ACHN (cell line): ENCODE data around the gene SIGLEC12.

ENCODE experiments used
- DNase-seq: peaks from one replicate; pipeline ENCODE4 v3.0.0-alpha.2; 2015
- in situ Hi-C: cut with HindIII; loops from 2 replicates; pipeline ENCODE4 v1.10.0; 2017; ENCODE audit warnings: low sequenced_read_pairs, low pct_ligation_motif_present, low pct_unique_long_range_greater_than_20kb

The SIGLEC12 gene

DNA sequence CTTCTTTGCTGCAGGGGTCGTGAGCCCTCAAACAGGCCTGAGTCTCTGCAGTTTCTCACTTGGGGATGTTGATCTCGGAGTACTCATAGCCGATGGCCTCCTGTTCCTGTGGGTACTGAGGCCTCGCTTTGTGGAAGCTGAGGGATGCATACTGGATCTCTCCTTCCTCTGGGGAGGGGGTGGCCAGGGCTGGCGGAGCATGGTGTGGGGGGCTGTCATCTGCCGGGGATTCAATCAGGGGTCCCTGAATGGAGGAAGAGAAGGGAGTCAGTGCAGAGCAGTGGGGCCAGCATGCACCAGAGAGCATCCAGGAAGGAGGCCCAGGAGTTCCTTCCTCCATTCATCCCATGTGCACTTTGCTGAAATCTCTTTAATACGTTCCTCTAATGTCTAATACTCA lies 10.0 kb downstream of the SIGLEC12 start:
- in situ Hi-C loops = no loop called here
- no peak for DNase-seq

DNA sequence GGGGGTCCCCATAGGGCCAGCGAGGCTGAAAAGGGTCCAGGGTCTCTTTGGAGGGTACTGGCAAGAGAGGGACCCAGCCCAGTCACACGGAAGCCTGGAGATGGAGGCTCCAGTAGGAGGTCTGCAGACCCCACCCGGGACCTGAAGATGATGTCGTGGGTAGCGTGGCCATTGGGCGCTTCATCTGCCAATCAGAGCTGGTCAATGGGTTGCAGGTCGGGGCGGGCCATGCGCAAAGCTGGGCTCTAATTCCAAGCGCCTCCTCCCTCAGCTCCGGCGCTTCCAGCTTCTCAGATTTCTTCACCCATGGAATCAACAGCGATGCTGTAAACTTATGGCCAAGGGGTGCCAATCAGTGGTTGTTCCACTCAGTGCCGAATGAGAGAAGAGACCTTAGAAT lies 10.9 kb downstream of the SIGLEC12 start:
- DNase-seq = no peak
- in situ Hi-C loops = no loop called here

- in situ Hi-C loops = no loop called here
- no peak for DNase-seq
Measured at GRCh38 chr19:51489113-51489512, 12.5 kb downstream of the SIGLEC12 start.

- in situ Hi-C loops = no loop called here
Measured at GRCh38 chr19:51488491-51488890, 13.1 kb downstream of the SIGLEC12 start.

GRCh38 chr19:51485960-51486660 lies 15.5 kb downstream of the SIGLEC12 start:
- in situ Hi-C loops = no loop called here
- no peak for DNase-seq

More at GRCh38 chr19:51488491-51488890, 13.1 kb downstream of the SIGLEC12 start:
- no peak for DNase-seq

DNA sequence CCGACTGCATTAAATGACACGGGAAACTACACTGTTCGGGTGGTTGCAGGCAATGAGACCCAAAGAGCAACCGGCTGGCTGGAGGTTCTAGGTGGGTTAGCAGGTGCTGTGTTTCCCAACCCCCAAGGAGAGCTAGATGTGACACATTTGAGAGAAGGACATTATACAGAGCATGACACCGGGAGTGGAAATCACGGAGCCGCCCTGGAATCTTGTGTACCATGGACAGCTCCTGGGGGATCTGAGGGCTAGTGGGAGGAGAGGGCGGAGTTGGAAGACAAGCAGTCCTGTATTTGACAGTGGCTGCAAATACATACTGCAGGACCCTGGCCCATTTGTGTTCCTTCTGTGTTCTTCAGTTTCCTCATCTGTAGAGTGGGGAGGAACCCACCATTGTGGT lies 21.0 kb downstream of the SIGLEC12 start:
- in situ Hi-C loops = no loop called here
- DNase-seq = peak; percentile 8

DNA sequence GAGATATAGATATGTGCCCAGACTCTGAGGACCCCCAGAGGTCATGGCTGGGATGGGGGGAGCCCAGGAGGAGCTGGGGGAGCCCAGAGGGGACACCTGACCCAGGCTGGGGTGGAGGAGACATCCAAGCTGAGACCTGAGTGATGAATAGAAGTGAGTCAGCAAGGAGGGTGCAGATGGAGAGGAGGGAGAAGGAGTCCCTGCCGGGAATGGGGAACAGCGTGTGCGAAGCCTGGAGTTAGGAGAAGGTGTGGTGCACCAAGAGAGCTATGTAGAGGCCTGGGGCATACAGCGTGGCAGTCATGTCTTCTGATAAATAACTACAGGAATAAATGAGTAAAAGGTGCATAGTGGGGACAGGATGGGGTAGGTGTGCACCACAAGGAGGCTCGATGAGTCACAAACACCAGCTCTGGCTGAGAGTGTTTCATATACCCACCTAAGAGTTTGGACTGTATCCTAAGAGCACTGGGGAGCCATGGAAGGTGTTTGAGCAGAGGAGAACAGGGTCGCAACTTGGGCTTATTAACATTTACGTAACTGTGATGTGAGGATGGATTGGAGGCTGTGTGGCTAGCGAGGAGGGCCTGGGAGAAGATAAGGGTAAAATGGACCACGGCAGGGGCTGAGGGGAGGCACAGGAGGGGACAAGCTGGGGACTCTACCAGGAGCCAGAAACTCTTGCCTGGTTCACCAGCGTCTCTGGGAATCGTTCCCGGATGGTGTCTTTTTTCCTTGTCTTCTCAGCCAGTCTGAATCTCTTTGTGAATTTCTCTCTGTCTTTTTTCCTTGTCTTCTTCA lies 21.9 kb downstream of the SIGLEC12 start:
- in situ Hi-C loops = no loop called here
- no peak for DNase-seq

GRCh38 chr19:51478381-51479234 lies 23.0 kb downstream of the SIGLEC12 start, which contains the start of gene CEACAM18:
TSS of gene CEACAM18 (plus strand) at chr19:51478539.
- no peak for DNase-seq
- in situ Hi-C loops = no loop called here

- DNase-seq = no peak
Measured at GRCh38 chr19:51477344-51477743, 24.3 kb downstream of the SIGLEC12 start.

GRCh38 chr19:51476164-51476563 lies 25.4 kb downstream of the SIGLEC12 start:
- DNase-seq = no peak
- in situ Hi-C loops = no loop called here

More at GRCh38 chr19:51477344-51477743, 24.3 kb downstream of the SIGLEC12 start:
- in situ Hi-C loops = no loop called here

- in situ Hi-C loops = no loop called here
- DNase-seq = peak; percentile 43
Measured at GRCh38 chr19:51473009-51473707, 28.4 kb downstream of the SIGLEC12 start.

GRCh38 chr19:51472607-51473006 lies 29.0 kb downstream of the SIGLEC12 start:
- no peak for DNase-seq
- in situ Hi-C loops = no loop called here

DNA sequence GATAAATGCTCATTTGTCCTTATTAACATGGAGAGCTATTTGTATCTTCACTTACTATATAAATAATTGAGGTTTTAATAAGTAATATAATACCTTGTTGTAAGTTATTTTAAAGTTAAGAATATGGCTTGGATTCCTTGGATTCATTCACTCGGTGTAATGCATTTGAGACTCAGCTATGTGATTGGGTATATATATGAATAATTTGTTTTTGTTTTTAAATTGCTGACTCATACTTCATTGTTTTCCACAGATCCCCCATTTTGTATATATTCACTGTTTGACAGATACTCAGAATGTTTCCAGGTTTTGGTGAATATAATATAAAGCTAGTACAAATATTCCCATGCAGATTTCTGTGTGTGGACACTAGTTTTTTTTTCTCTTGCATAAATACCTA lies 30.1 kb downstream of the SIGLEC12 start:
- no peak for DNase-seq
- in situ Hi-C loops = no loop called here

DNA sequence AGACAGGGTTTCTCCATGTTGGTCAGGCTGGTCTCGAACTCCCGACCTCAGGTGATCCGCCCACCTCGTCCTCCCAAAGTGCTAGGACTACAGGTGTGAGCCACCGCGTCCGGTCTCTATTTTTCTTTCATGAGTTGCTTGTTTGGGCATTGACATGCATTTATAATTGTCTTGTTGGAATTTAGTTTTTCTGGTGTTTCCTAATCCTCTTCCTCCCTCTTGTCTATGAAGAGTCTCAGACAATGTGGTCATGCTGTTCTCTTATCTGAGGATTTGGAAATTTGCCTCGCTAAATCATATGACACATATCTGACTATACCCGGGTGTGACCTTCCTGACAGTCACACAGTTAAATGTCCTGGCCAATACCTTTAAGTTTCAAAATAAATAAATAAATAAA lies 30.6 kb downstream of the SIGLEC12 start:
- no peak for DNase-seq
- in situ Hi-C loops = no loop called here

DNA sequence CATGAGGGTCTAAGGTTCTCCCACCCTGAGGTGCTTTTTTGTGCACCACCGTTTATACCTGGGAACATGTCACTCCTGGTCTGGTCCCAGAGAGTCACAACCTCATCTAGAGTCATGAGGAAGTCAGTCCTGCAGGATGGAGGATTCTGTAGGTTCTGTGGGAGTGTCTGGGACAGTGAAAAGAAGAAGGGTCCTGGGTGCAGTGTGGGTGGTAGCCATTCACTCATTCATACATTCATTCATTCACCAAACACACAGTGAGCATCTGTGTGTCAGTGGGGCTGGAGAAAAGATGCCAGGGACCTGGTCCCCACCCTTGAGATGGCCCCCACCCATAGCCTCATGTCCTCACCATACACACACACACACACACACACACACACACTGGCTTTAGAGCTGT lies 32.0 kb downstream of the SIGLEC12 start:
- in situ Hi-C loops = no loop called here
- DNase-seq = no peak

DNA sequence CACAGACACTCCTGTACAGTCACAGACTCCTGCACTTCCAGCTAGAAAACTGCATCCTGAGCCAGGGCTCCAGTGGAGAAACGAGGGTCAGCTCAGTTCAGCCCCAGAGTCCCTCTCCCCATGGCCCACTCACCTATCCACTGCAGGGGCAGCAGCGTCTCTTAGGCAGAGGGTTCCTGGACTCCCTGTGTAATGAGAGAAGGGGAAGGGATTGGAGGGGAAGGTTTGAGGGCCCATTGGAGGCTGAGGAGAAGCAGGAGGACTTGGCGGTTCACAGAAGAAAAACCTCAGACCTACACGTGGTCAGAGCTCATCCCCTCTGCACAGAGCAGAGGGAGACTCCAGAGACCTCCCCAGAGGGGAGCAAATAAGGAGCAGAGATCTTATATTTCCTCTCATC lies 32.4 kb downstream of the SIGLEC12 start:
- no peak for DNase-seq
- in situ Hi-C loops = no loop called here

DNA sequence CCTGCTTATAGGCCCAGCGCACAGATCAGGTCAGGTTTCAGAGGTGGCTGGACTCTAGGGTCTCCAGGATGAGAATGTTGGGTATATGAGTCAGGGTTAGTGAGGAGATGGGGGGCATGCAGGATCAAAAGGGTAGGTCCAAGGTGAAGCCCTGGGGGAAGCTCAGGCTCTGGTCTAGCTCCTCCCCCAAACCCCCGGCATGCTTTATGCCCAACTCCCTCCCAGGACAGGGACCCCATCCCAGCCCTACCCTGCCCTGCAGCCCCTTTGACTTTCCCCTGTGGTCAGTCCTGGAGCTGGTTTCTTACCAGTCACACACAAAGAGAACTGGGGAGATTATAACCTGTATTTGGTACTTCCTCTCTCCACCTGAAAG lies 33.1 kb downstream of the SIGLEC12 start:
- no peak for DNase-seq
- in situ Hi-C loops = no loop called here

- DNase-seq = no peak
- in situ Hi-C loops = no loop called here
Measured at GRCh38 chr19:51467864-51468544, 33.6 kb downstream of the SIGLEC12 start.
